ENCODE results near the gene SRGAP1.

Gene SRGAP1

DNA sequence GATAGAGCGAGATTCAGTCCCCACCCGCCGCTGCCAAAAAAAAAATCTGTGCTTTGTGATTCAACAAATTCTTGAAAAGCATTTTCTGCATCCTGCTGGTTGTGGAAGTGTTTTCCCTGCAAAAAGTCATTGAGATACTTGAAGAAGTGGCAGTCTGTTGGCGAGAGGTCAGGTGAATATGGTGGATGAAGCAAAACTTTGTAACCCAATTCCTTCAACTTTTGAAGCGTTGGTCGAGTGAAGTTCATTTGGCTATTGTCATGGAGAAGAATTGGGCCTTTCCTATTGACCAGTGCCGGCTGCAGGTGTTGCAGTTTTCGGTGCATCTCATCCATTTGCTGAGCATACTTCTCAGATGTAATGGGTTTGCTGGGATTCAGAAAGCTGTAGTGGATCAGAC lies 20.9 kb downstream of the SRGAP1 start:
- no peak overlapping the region for H2AFZ ChIP-seq (ENCODE audit: insufficient read depth, low read length, poor library complexity)
- no peak overlapping the region for H3K4ac ChIP-seq (ENCODE audit: low read depth, low read length)
- no peak for DNase-seq
- H3K23ac ChIP-seq (ENCODE audit: low read length) = no peak overlapping the region
- H4K8ac ChIP-seq (ENCODE audit: low read depth, low read length) = no peak overlapping the region
- no peak overlapping the region for H3K4me2 ChIP-seq (ENCODE audit: low read length)
- H3K36me3 ChIP-seq (ENCODE audit: control insufficient read depth in 1 of 2, insufficient read depth in 2 of 2, low read length in 2 of 2) = no peaks in the 10 kb centered on the region
- no peak overlapping the region for H4K91ac ChIP-seq (ENCODE audit: low read depth, low read length)
- H2BK12ac ChIP-seq (ENCODE audit: low read length) = no peak overlapping the region
- no peak overlapping the region for H3K18ac ChIP-seq (ENCODE audit: low read length)
- H3K14ac ChIP-seq (ENCODE audit: low read length) = no peak overlapping the region
- no CpG with 5 or more reads among the region's 8 CpGs for WGBS (ENCODE audit: extremely low coverage, insufficient coverage, insufficient read length)
- H2AK5ac ChIP-seq (ENCODE audit: low read length) = no peak overlapping the region
- no peak overlapping the region for H3K9ac ChIP-seq (ENCODE audit: low read length)
- H4K12ac ChIP-seq (ENCODE audit: low read depth, low read length) = no peak overlapping the region
- H2BK120ac ChIP-seq (ENCODE audit: insufficient read depth, low read length, poor library complexity) = no peak overlapping the region
- H3K79me2 ChIP-seq (ENCODE audit: control insufficient read depth, insufficient read depth, low read length, poor library complexity) = no peaks in the 10 kb centered on the region
- no peaks in the 10 kb centered on the region for H3K9me3 ChIP-seq (ENCODE audit: insufficient read depth, low read depth, low read length)
- no peak overlapping the region for H3K27ac ChIP-seq (ENCODE audit: low read depth, low read length)
- H3K4me1 ChIP-seq (ENCODE audit: control insufficient read depth in 1 of 2, insufficient read depth in 2 of 2, low read length in 2 of 2) = peaks cover 0 to 3% of the 10 kb centered on the region in 2 experiments
- H3K4me3 ChIP-seq (ENCODE audit: low read depth, low read length) = no peak overlapping the region
- H2BK5ac ChIP-seq (ENCODE audit: low read depth, low read length, poor library complexity) = no peak overlapping the region
- H3K79me1 ChIP-seq (ENCODE audit: low read length) = no peaks in the 10 kb centered on the region
- no peaks in the 10 kb centered on the region for H3K27me3 ChIP-seq (ENCODE audit: insufficient read depth, low read length)

DNA sequence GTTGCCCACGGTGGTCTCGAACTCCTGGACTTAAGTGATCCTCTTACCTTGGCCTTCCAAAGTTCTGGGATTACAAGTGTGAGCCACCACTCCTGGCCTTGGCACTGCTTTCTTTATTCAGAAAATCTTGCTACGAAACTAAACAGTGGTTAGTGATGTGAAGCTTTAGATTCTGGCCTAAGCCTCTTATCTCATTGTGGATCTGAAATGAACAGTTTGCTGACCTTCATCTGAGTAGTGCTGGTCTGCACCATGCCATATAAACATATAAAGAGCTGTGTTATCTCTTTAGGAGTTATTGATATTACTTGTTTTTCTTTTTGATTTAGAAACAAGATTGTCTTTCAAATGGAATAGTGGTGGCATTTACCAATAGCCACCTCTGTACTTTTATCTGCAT lies 22.6 kb downstream of the SRGAP1 start:
- Histone ChIP-seq H3K4ac (ENCODE audit: low read depth, low read length) (no peak overlapping the region), H3K27me3 (ENCODE audit: insufficient read depth, low read length) (no peaks in the 10 kb centered on the region), H2BK12ac (ENCODE audit: low read length) (no peak overlapping the region), H3K79me1 (ENCODE audit: low read length) (no peaks in the 10 kb centered on the region), H4K8ac (ENCODE audit: low read depth, low read length) (no peak overlapping the region), H3K18ac (ENCODE audit: low read length) (no peak overlapping the region), H3K27ac (ENCODE audit: low read depth, low read length) (no peak overlapping the region), H2AK5ac (ENCODE audit: low read length) (no peak overlapping the region), H4K12ac (ENCODE audit: low read depth, low read length) (no peak overlapping the region), H4K91ac (ENCODE audit: low read depth, low read length) (no peak overlapping the region), H3K79me2 (ENCODE audit: control insufficient read depth, insufficient read depth, low read length, poor library complexity) (no peaks in the 10 kb centered on the region), H2BK120ac (ENCODE audit: insufficient read depth, low read length, poor library complexity) (no peak overlapping the region), H2AFZ (ENCODE audit: insufficient read depth, low read length, poor library complexity) (no peak overlapping the region), H3K23ac (ENCODE audit: low read length) (no peak overlapping the region), H3K14ac (ENCODE audit: low read length) (no peak overlapping the region), H3K9ac (ENCODE audit: low read length) (no peak overlapping the region), H3K4me2 (ENCODE audit: low read length) (no peak overlapping the region), H3K9me3 (ENCODE audit: insufficient read depth, low read depth, low read length) (no peaks in the 10 kb centered on the region), H3K4me3 (ENCODE audit: low read depth, low read length) (no peak overlapping the region), H3K4me1 (ENCODE audit: control insufficient read depth in 1 of 2, insufficient read depth in 2 of 2, low read length in 2 of 2) (peaks cover 0 to 3% of the 10 kb centered on the region in 2 experiments), H3K36me3 (ENCODE audit: control insufficient read depth in 1 of 2, insufficient read depth in 2 of 2, low read length in 2 of 2) (no peaks in the 10 kb centered on the region), H2BK5ac (ENCODE audit: low read depth, low read length, poor library complexity) (no peak overlapping the region)
- no CpG with 5 or more reads among the region's 3 CpGs for WGBS (ENCODE audit: extremely low coverage, insufficient coverage, insufficient read length)
- no peak for DNase-seq

DNA sequence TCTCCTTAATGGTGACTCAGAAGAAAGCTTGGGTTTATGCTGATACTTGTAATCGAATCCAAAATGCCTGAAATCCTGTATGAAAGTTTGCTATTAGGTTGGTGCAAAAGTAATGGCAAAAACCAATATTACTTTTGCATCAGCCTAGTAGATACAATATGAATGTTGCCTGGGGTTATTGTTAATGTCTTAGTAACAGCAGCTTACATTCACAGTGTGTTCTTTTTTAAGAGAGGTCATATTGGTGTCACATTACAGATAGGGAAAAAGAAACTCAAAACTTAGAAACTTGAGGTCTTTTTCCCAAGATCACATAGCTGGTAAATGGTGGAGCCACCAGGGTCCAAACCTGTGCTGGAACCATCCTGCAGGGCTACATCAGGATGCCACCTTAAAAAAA lies 25.2 kb downstream of the SRGAP1 start:
- DNase-seq = no peak
- H3K27me3 ChIP-seq (ENCODE audit: insufficient read depth, low read length) = no peaks in the 10 kb centered on the region
- no peak overlapping the region for H3K23ac ChIP-seq (ENCODE audit: low read length)
- H4K8ac ChIP-seq (ENCODE audit: low read depth, low read length) = no peak overlapping the region
- H3K9ac ChIP-seq (ENCODE audit: low read length) = no peak overlapping the region
- no CpG with 5 or more reads among the region's 1 CpG for whole genome bisulfite sequencing (ENCODE audit: extremely low coverage, insufficient coverage, insufficient read length)
- H3K14ac ChIP-seq (ENCODE audit: low read length) = no peak overlapping the region
- H3K4me2 ChIP-seq (ENCODE audit: low read length) = no peak overlapping the region
- no peaks in the 10 kb centered on the region for H3K4me1 ChIP-seq (ENCODE audit: control insufficient read depth in 1 of 2, insufficient read depth in 2 of 2, low read length in 2 of 2)
- no peak overlapping the region for H4K12ac ChIP-seq (ENCODE audit: low read depth, low read length)
- H2AK5ac ChIP-seq (ENCODE audit: low read length) = no peak overlapping the region
- H2BK5ac ChIP-seq (ENCODE audit: low read depth, low read length, poor library complexity) = no peak overlapping the region
- no peaks in the 10 kb centered on the region for H3K9me3 ChIP-seq (ENCODE audit: insufficient read depth, low read depth, low read length)
- no peak overlapping the region for H3K4ac ChIP-seq (ENCODE audit: low read depth, low read length)
- H2BK120ac ChIP-seq (ENCODE audit: insufficient read depth, low read length, poor library complexity) = no peak overlapping the region
- H3K4me3 ChIP-seq (ENCODE audit: low read depth, low read length) = no peak overlapping the region
- H3K79me2 ChIP-seq (ENCODE audit: control insufficient read depth, insufficient read depth, low read length, poor library complexity) = no peaks in the 10 kb centered on the region
- no peaks in the 10 kb centered on the region for H3K36me3 ChIP-seq (ENCODE audit: control insufficient read depth in 1 of 2, insufficient read depth in 2 of 2, low read length in 2 of 2)
- H2AFZ ChIP-seq (ENCODE audit: insufficient read depth, low read length, poor library complexity) = no peak overlapping the region
- no peaks in the 10 kb centered on the region for H3K79me1 ChIP-seq (ENCODE audit: low read length)
- H2BK12ac ChIP-seq (ENCODE audit: low read length) = no peak overlapping the region
- no peak overlapping the region for H4K91ac ChIP-seq (ENCODE audit: low read depth, low read length)
- no peak overlapping the region for H3K18ac ChIP-seq (ENCODE audit: low read length)
- no peak overlapping the region for H3K27ac ChIP-seq (ENCODE audit: low read depth, low read length)

DNA sequence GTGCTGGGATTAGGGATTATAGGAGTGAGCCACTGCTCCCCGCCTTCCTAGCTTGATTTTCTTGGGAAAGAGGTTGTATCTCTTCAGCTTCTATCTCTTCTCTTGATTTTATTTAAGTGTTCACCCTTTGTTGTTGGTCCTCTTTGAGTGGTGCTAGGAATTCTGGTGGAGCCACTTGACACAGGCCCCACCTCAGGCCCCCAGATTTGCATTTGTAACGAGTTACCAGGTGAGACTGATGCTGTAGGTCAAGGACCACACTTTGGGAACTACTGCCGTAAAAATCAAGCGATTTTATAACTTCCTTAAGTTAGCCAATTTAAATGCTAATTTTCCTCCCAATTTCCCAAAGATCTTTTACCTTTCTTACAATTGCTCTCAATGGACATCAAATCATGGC lies 26.3 kb downstream of the SRGAP1 start:
- Histone ChIP-seq H3K9ac (ENCODE audit: low read length) (no peak overlapping the region), H3K27ac (ENCODE audit: low read depth, low read length) (no peak overlapping the region), H3K18ac (ENCODE audit: low read length) (no peak overlapping the region), H3K4me3 (ENCODE audit: low read depth, low read length) (no peak overlapping the region), H3K27me3 (ENCODE audit: insufficient read depth, low read length) (no peaks in the 10 kb centered on the region), H3K79me1 (ENCODE audit: low read length) (no peaks in the 10 kb centered on the region), H4K8ac (ENCODE audit: low read depth, low read length) (no peak overlapping the region), H3K4me2 (ENCODE audit: low read length) (no peak overlapping the region), H3K14ac (ENCODE audit: low read length) (no peak overlapping the region), H3K23ac (ENCODE audit: low read length) (no peak overlapping the region), H3K9me3 (ENCODE audit: insufficient read depth, low read depth, low read length) (no peaks in the 10 kb centered on the region), H2BK12ac (ENCODE audit: low read length) (no peak overlapping the region), H3K4me1 (ENCODE audit: control insufficient read depth in 1 of 2, insufficient read depth in 2 of 2, low read length in 2 of 2) (no peaks in the 10 kb centered on the region), H2BK5ac (ENCODE audit: low read depth, low read length, poor library complexity) (no peak overlapping the region), H2AK5ac (ENCODE audit: low read length) (no peak overlapping the region), H2BK120ac (ENCODE audit: insufficient read depth, low read length, poor library complexity) (no peak overlapping the region), H3K4ac (ENCODE audit: low read depth, low read length) (no peak overlapping the region), H3K79me2 (ENCODE audit: control insufficient read depth, insufficient read depth, low read length, poor library complexity) (no peaks in the 10 kb centered on the region), H4K91ac (ENCODE audit: low read depth, low read length) (no peak overlapping the region), H2AFZ (ENCODE audit: insufficient read depth, low read length, poor library complexity) (no peak overlapping the region), H4K12ac (ENCODE audit: low read depth, low read length) (no peak overlapping the region), H3K36me3 (ENCODE audit: control insufficient read depth in 1 of 2, insufficient read depth in 2 of 2, low read length in 2 of 2) (no peaks in the 10 kb centered on the region)
- no CpG with 5 or more reads among the region's 4 CpGs for WGBS (ENCODE audit: extremely low coverage, insufficient coverage, insufficient read length)
- DNase-seq = no peak
